Thoracic aorta (tissue), 2 donors: ENCODE data around the gene ZMAT5. TPM values are rescaled to one million over a fixed set of nuclear protein-coding genes. Genes with fewer than 3 reads are reported as not detected.

ENCODE experiments used
- ATAC-seq: fragments of 150-250 bp; one replicate; pipeline ENCODE4 v1.8.0; 2017; ENCODE audit warnings: low read depth; ENCODE audit not compliant: insufficient number of reproducible peaks, low FRiP score
- DNase-seq: peaks from one replicate; pipeline ENCODE4 v3.0.0-alpha.2; 2020; ENCODE audit warnings: low spot score
- H3K27ac ChIP-seq, 2 donors: fragments of 200-600 bp; sonication (generic); 1 replicate in 1 of 2; 2 replicates in 1 of 2; pipeline ENCODE4 v1.5.1; 2016; ENCODE audit warnings: mild to moderate bottlenecking in 2 of 2, moderate library complexity in 2 of 2
- H3K27me3 ChIP-seq: fragments of 200-600 bp; sonication (generic); replicated peaks from 2 replicates; pipeline ENCODE4 v1.6.0; 2016; ENCODE audit warnings: mild to moderate bottlenecking; ENCODE audit not compliant: insufficient read depth
- H3K36me3 ChIP-seq: fragments of 200-600 bp; sonication (generic); one replicate; pipeline ENCODE4 v1.5.1; 2016
- H3K4me1 ChIP-seq, 2 donors: fragments of 200-600 bp; sonication (generic); 1 replicate in 1 of 2; 2 replicates in 1 of 2; pipeline versions ENCODE4 v1.5.1 to v1.6.0; 2016; ENCODE audit warnings: low read depth in 2 of 2, mild to moderate bottlenecking in 1 of 2; ENCODE audit not compliant: control insufficient read depth in 1 of 2
- H3K4me3 ChIP-seq: fragments of 200-600 bp; sonication (generic); 2 replicates; pipeline ENCODE4 v1.5.1; 2016; ENCODE audit warnings: mild to moderate bottlenecking
- H3K9me3 ChIP-seq: fragments of 200-600 bp; sonication (generic); 2 replicates; pipeline ENCODE4 v1.5.1; 2016
- CTCF ChIP-seq: fragments of 200-600 bp; sonication (generic); IDR thresholded peaks from one replicate; pipeline ENCODE4 v1.5.1; 2019; ENCODE audit warnings: antibody characterized with exemption
- total RNA-seq, 2 donors: library from RNA; depleted of rRNA; stranded (reverse); fragments of >200 nt; gene quantifications; one replicate each; pipeline versions ENCODE4 v1.1.0 to v1.2.3, GENCODE V29; 2016

The ZMAT5 gene
- total RNA-seq, 2 donors from 2014 or later, result 11.0 to 26.8 TPM

- no peaks in the 10 kb centered on the region for H3K4me1 ChIP-seq
- H3K27ac ChIP-seq, result no peak overlapping the region
- no peaks in the 10 kb centered on the region for H3K27me3 ChIP-seq
- TF ChIP-seq CTCF, result no peak
- H3K4me3 ChIP-seq, result no peak overlapping the region
- H3K9me3 ChIP-seq, result no peaks in the 10 kb centered on the region
- DNase-seq, result no peak
- ATAC-seq, result no peak
- H3K36me3 ChIP-seq, result peaks cover 14% of the 10 kb centered on the region
These were observed 75.0 kb downstream of the ZMAT5 start for GRCh38 chr22:29691636-29692326.

GRCh38 chr22:29690476-29690875, 76.3 kb downstream of the ZMAT5 start:
- DNase-seq, result no peak
- Histone ChIP-seq H3K27ac (no peak overlapping the region), H3K36me3 (peaks cover 16% of the 10 kb centered on the region), H3K4me3 (no peak overlapping the region), H3K27me3 (no peaks in the 10 kb centered on the region), H3K9me3 (no peaks in the 10 kb centered on the region), H3K4me1 (no peaks in the 10 kb centered on the region)
- no peak for TF ChIP-seq CTCF
- ATAC-seq, result no peak

GRCh38 chr22:29689880-29690213, 77.0 kb downstream of the ZMAT5 start:
- DNase-seq (no peak), ATAC-seq (no peak)
- no peaks in the 10 kb centered on the region for H3K27me3 ChIP-seq
- no peak overlapping the region for H3K4me3 ChIP-seq
- H3K9me3 ChIP-seq, result no peaks in the 10 kb centered on the region
- H3K27ac ChIP-seq, result no peak overlapping the region
- no peaks in the 10 kb centered on the region for H3K4me1 ChIP-seq
- peaks cover 17% of the 10 kb centered on the region for H3K36me3 ChIP-seq
- TF ChIP-seq CTCF, result peak; percentile 34

- DNase-seq (no peak), ATAC-seq (no peak)
- Histone ChIP-seq H3K9me3 (no peaks in the 10 kb centered on the region), H3K27me3 (no peaks in the 10 kb centered on the region), H3K36me3 (peaks cover 16% of the 10 kb centered on the region), H3K4me3 (no peak overlapping the region), H3K4me1 (no peaks in the 10 kb centered on the region), H3K27ac (no peak overlapping the region)
- TF ChIP-seq CTCF, result no peak
These were observed 77.5 kb downstream of the ZMAT5 start for GRCh38 chr22:29689206-29689879.

- TF ChIP-seq CTCF, result no peak
- Histone ChIP-seq H3K4me3 (no peak overlapping the region), H3K4me1 (no peaks in the 10 kb centered on the region), H3K9me3 (no peaks in the 10 kb centered on the region), H3K27ac (no peak overlapping the region), H3K36me3 (peaks cover 32% of the 10 kb centered on the region), H3K27me3 (no peaks in the 10 kb centered on the region)
- DNase-seq, result no peak
- no peak for ATAC-seq
These were observed 82.6 kb downstream of the ZMAT5 start for GRCh38 chr22:29684244-29684643.
